ENCODE data around the gene C1orf216. TPM values are rescaled to one million over a fixed set of nuclear protein-coding genes. Genes with fewer than 3 reads are reported as not detected.
A peak's percentile ranks its signal among the peaks of the same experiment; 100 is the strongest.

The C1orf216 gene
- 10 to 100 TPM; 15.7 to 37.3 (median 32.3) TPM for polyA plus RNA-seq

- Mint-ChIP-seq H3K27ac (peak within 1 kb of the TSS; percentile 79 to 95 (median 92)), H3K4me1 (peaks cover 33 to 41% of the 10 kb centered on the region in 2 donors), H3K36me3 (peaks cover 5 to 7% (median 6%) of the 10 kb centered on the region in 3 donors), H3K4me3 (peak within 1 kb of the TSS; percentile 93 to 98 (median 96)), H3K9me3 (no peaks in the 10 kb centered on the region), H3K27me3 (ENCODE audit: low read depth in 3 of 3) (peaks cover 0 to 9% (median 7%) of the 10 kb centered on the region in 3 donors)
- DNase-seq, result peak; percentile 70 to 74 (median 71)
Observed at GRCh38 chr1:35718492-35719336, at the start of gene C1orf216. TSS of gene C1orf216 (minus strand) at chr1:35718884. CDS start at chr1:35716321, 2,563 bp downstream.

- DNase-seq, result no peak
- Mint-ChIP-seq H3K27me3 (ENCODE audit: low read depth in 3 of 3) (peaks cover 0 to 2% (median 2%) of the 10 kb centered on the region in 3 donors), H3K27ac (peak overlapping the region in 1 of 6 donors; percentile 13)
Observed at GRCh38 chr1:35764283-35764682, 45.6 kb upstream of the C1orf216 start.

GRCh38 chr1:35763201-35763600 is 44.5 kb upstream of the C1orf216 start:
- H3K36me3 Mint-ChIP-seq, result peaks cover 0 to 3% (median 0%) of the 10 kb centered on the region in 3 donors
- no peak overlapping the region for H3K4me3 Mint-ChIP-seq
- DNase-seq, result no peak
- H3K4me1 Mint-ChIP-seq, result no peaks in the 10 kb centered on the region
- peaks cover 0 to 2% (median 0%) of the 10 kb centered on the region in 3 donors for H3K27me3 Mint-ChIP-seq (ENCODE audit: low read depth in 3 of 3)
- H3K9me3 Mint-ChIP-seq, result no peaks in the 10 kb centered on the region
- no peak overlapping the region for H3K27ac Mint-ChIP-seq

More at GRCh38 chr1:35764283-35764682, 45.6 kb upstream of the C1orf216 start:
- Mint-ChIP-seq H3K4me1 (peaks cover 5 to 9% of the 10 kb centered on the region in 2 donors), H3K36me3 (peaks cover 0 to 3% (median 0%) of the 10 kb centered on the region in 3 donors), H3K9me3 (no peaks in the 10 kb centered on the region), H3K4me3 (no peak overlapping the region)

- no peak for DNase-seq
- Mint-ChIP-seq H3K4me1 (no peaks in the 10 kb centered on the region), H3K27ac (no peak overlapping the region), H3K9me3 (no peaks in the 10 kb centered on the region), H3K27me3 (ENCODE audit: low read depth in 3 of 3) (peaks cover 0 to 2% (median 0%) of the 10 kb centered on the region in 3 donors), H3K36me3 (peaks cover 0 to 3% (median 0%) of the 10 kb centered on the region in 3 donors), H3K4me3 (no peak overlapping the region)
Observed at GRCh38 chr1:35762141-35762540, 43.5 kb upstream of the C1orf216 start.

GRCh38 chr1:35756064-35756463 is 37.4 kb upstream of the C1orf216 start:
- Mint-ChIP-seq H3K27ac (peak overlapping the region in 1 of 6 donors; percentile 1), H3K27me3 (ENCODE audit: low read depth in 3 of 3) (peaks cover 0 to 2% (median 0%) of the 10 kb centered on the region in 3 donors), H3K4me1 (no peaks in the 10 kb centered on the region), H3K9me3 (no peaks in the 10 kb centered on the region), H3K36me3 (peaks cover 0 to 7% (median 0%) of the 10 kb centered on the region in 3 donors), H3K4me3 (no peak overlapping the region)
- DNase-seq, result no peak

- Mint-ChIP-seq H3K4me1 (no peaks in the 10 kb centered on the region), H3K4me3 (no peak overlapping the region), H3K9me3 (no peaks in the 10 kb centered on the region), H3K27ac (peak overlapping the region in 1 of 6 donors; percentile 30), H3K36me3 (peaks cover 0 to 8% (median 0%) of the 10 kb centered on the region in 3 donors), H3K27me3 (ENCODE audit: low read depth in 3 of 3) (no peaks in the 10 kb centered on the region)
- DNase-seq, result no peak
Observed at GRCh38 chr1:35753626-35754260, 35.1 kb upstream of the C1orf216 start.

- peaks cover 0 to 8% (median 0%) of the 10 kb centered on the region in 3 donors for H3K36me3 Mint-ChIP-seq
- no peaks in the 10 kb centered on the region for H3K9me3 Mint-ChIP-seq
- H3K4me3 Mint-ChIP-seq, result no peak overlapping the region
- no peak overlapping the region for H3K27ac Mint-ChIP-seq
- no peaks in the 10 kb centered on the region for H3K4me1 Mint-ChIP-seq
- no peak for DNase-seq
- no peaks in the 10 kb centered on the region for H3K27me3 Mint-ChIP-seq (ENCODE audit: low read depth in 3 of 3)
Observed at GRCh38 chr1:35748326-35748725, 29.6 kb upstream of the C1orf216 start.

- H3K27me3 Mint-ChIP-seq (ENCODE audit: low read depth in 3 of 3), result no peaks in the 10 kb centered on the region
- no peak overlapping the region for H3K4me3 Mint-ChIP-seq
- no peaks in the 10 kb centered on the region for H3K9me3 Mint-ChIP-seq
- H3K36me3 Mint-ChIP-seq, result peaks cover 0 to 8% (median 4%) of the 10 kb centered on the region in 3 donors
- H3K4me1 Mint-ChIP-seq, result no peaks in the 10 kb centered on the region
- no peak overlapping the region for H3K27ac Mint-ChIP-seq
- DNase-seq, result no peak
Observed at GRCh38 chr1:35745124-35745730, 26.5 kb upstream of the C1orf216 start.

GRCh38 chr1:35737120-35737519 is 18.4 kb upstream of the C1orf216 start:
- peaks cover 0 to 1% (median 0%) of the 10 kb centered on the region in 3 donors for H3K27me3 Mint-ChIP-seq (ENCODE audit: low read depth in 3 of 3)
- peaks cover 0 to 7% (median 0%) of the 10 kb centered on the region in 3 donors for H3K36me3 Mint-ChIP-seq
- H3K9me3 Mint-ChIP-seq, result no peaks in the 10 kb centered on the region
- DNase-seq, result no peak
- H3K27ac Mint-ChIP-seq, result no peak overlapping the region
- no peak overlapping the region for H3K4me3 Mint-ChIP-seq
- no peaks in the 10 kb centered on the region for H3K4me1 Mint-ChIP-seq

- no peak overlapping the region for H3K27ac Mint-ChIP-seq
Observed at GRCh38 chr1:35727434-35728040, 8.9 kb upstream of the C1orf216 start.

GRCh38 chr1:35726450-35727433 is 8.1 kb upstream of the C1orf216 start:
- Mint-ChIP-seq H3K9me3 (no peaks in the 10 kb centered on the region), H3K4me3 (no peak overlapping the region), H3K27ac (no peak overlapping the region), H3K27me3 (ENCODE audit: low read depth in 3 of 3) (no peaks in the 10 kb centered on the region), H3K36me3 (no peaks in the 10 kb centered on the region), H3K4me1 (peaks cover 0 to 10% of the 10 kb centered on the region in 2 donors)
- DNase-seq, result peak; percentile 47 to 50 (median 49)

More at GRCh38 chr1:35727434-35728040, 8.9 kb upstream of the C1orf216 start:
- no peaks in the 10 kb centered on the region for H3K27me3 Mint-ChIP-seq (ENCODE audit: low read depth in 3 of 3)
- DNase-seq, result no peak
- no peak overlapping the region for H3K4me3 Mint-ChIP-seq
- peaks cover 0 to 10% of the 10 kb centered on the region in 2 donors for H3K4me1 Mint-ChIP-seq
- no peaks in the 10 kb centered on the region for H3K36me3 Mint-ChIP-seq
- no peaks in the 10 kb centered on the region for H3K9me3 Mint-ChIP-seq

GRCh38 chr1:35725596-35725995 is 6.9 kb upstream of the C1orf216 start:
- peaks cover 0 to 10% of the 10 kb centered on the region in 2 donors for H3K4me1 Mint-ChIP-seq
- no peak overlapping the region for H3K4me3 Mint-ChIP-seq
- peaks cover 0 to 3% (median 0%) of the 10 kb centered on the region in 3 donors for H3K27me3 Mint-ChIP-seq (ENCODE audit: low read depth in 3 of 3)
- no peak overlapping the region for H3K27ac Mint-ChIP-seq
- DNase-seq, result no peak
- no peaks in the 10 kb centered on the region for H3K9me3 Mint-ChIP-seq
- no peaks in the 10 kb centered on the region for H3K36me3 Mint-ChIP-seq

All from immature natural killer cell (primary cell).